IMR-90 (cell line): ENCODE results near the gene TMEM235. TPM values are rescaled to one million over a fixed set of nuclear protein-coding genes. Genes with fewer than 3 reads are reported as not detected.
A peak's percentile ranks its signal among the peaks of the same experiment; 100 is the strongest.

Experiments
- ATAC-seq: fragments of 200-7000 bp; cut with Tn5 transposase; 2 replicates; pipeline ENCODE4 v1.9.1; 2020; ENCODE audit warnings: low read depth, mild to moderate bottlenecking, moderate library complexity
- BruUV-seq: library from RNA; stranded (reverse); fragments of 400-500 nt; replicated peaks from 2 replicates; lab custom pipeline; 2021; lab: Mats Ljungman, UMichigan
- CTCF ChIA-PET: fragments of 300-600 bp; formaldehyde crosslinking; extraction: SDS; loops from one replicate; lab custom pipeline; 2021; ENCODE audit warnings: antibody characterized with exemption; lab: Yijun Ruan, JAX
- POLR2A ChIA-PET: fragments of 300-600 bp; sonication (Branson Sonifier 250); formaldehyde crosslinking; loops from one replicate; lab custom pipeline; 2022; ENCODE audit warnings: antibody characterized with exemption; ENCODE audit not compliant: unreplicated experiment; lab: Charles Lee
- DNase-seq: peaks from one replicate; pipeline ENCODE4 v3.0.0; 2013
- H2AFZ ChIP-seq: replicated peaks from 2 replicates; pipeline ENCODE3; 2013; ENCODE audit warnings: low read length, mild to moderate bottlenecking; ENCODE audit not compliant: poor library complexity
- H2AK5ac ChIP-seq: 2 replicates; pipeline ENCODE4 v1.6.1; 2013; ENCODE audit warnings: low read depth, low read length, inconsistent platforms
- H2AK9ac ChIP-seq: replicated peaks from 2 replicates; pipeline ENCODE3; 2013; ENCODE audit warnings: mild to moderate bottlenecking, low read depth, low read length, moderate library complexity; ENCODE audit not compliant: poor library complexity
- H2BK120ac ChIP-seq: 2 replicates; pipeline ENCODE4 v1.6.1; 2013; ENCODE audit warnings: low read depth, low read length, inconsistent platforms
- H2BK15ac ChIP-seq: 3 replicates; pipeline ENCODE4 v1.6.1; 2013; ENCODE audit warnings: low read depth, low read length, inconsistent platforms
- H2BK20ac ChIP-seq: 2 replicates; pipeline ENCODE4 v1.6.1; 2013; ENCODE audit warnings: low read depth, mild to moderate bottlenecking, inconsistent platforms, low read length, moderate library complexity
- H2BK5ac ChIP-seq: 2 replicates; pipeline ENCODE4 v1.6.1; 2013; ENCODE audit warnings: mild to moderate bottlenecking, low read depth, low read length, inconsistent platforms; ENCODE audit not compliant: poor library complexity, severe bottlenecking
- H3K14ac ChIP-seq: replicated peaks from 2 replicates; pipeline ENCODE4 v1.6.1; 2013; ENCODE audit warnings: low read depth, low read length, inconsistent platforms
- H3K18ac ChIP-seq: 2 replicates; pipeline ENCODE4 v1.6.1; 2013; ENCODE audit warnings: low read depth, low read length, control low read depth
- H3K23ac ChIP-seq: 2 replicates; pipeline ENCODE4 v1.6.1; 2013; ENCODE audit warnings: low read depth, low read length, inconsistent platforms
- H3K27ac ChIP-seq: 2 replicates; pipeline ENCODE4 v1.5.1; 2013; ENCODE audit warnings: mild to moderate bottlenecking, control low read depth, low read length; ENCODE audit not compliant: insufficient read depth
- H3K27me3 ChIP-seq: 2 replicates; pipeline ENCODE4 v1.6.1; 2013; ENCODE audit warnings: low read length; ENCODE audit not compliant: control insufficient read depth, insufficient read depth
- H3K36me3 ChIP-seq: 2 replicates; pipeline ENCODE4 v1.6.1; 2013; ENCODE audit warnings: low read length, mixed read lengths; ENCODE audit not compliant: control insufficient read depth, insufficient read depth
- H3K4ac ChIP-seq: 2 replicates; pipeline ENCODE4 v1.6.1; 2013; ENCODE audit warnings: low read depth, low read length, inconsistent platforms
- H3K4me1 ChIP-seq: 2 replicates; pipeline ENCODE4 v1.6.1; 2013; ENCODE audit warnings: low read length, mixed read lengths; ENCODE audit not compliant: control insufficient read depth, insufficient read depth
- H3K4me2 ChIP-seq: 2 replicates; pipeline ENCODE4 v1.6.1; 2013; ENCODE audit warnings: low read depth, mild to moderate bottlenecking, control low read depth, low read length, moderate library complexity
- H3K4me3 ChIP-seq: 2 replicates; pipeline ENCODE4 v1.5.1; 2013; ENCODE audit warnings: low read depth, mild to moderate bottlenecking, control low read depth, low read length, moderate library complexity; ENCODE audit not compliant: insufficient read depth
- H3K56ac ChIP-seq: 2 replicates; pipeline ENCODE4 v1.6.1; 2013; ENCODE audit warnings: low read length, inconsistent platforms; ENCODE audit not compliant: insufficient read depth; ENCODE audit errors: extremely low read depth
- H3K79me1 ChIP-seq, 2 experiments: 2 replicates each; pipeline ENCODE4 v1.6.1; 2013; ENCODE audit warnings: low read length in 2 of 2, inconsistent platforms in 1 of 2, low read depth in 1 of 2
- H3K9ac ChIP-seq: 2 replicates; pipeline ENCODE4 v1.6.1; 2013; ENCODE audit warnings: low read depth, low read length, control low read depth
- H3K9me1 ChIP-seq: 2 replicates; pipeline ENCODE4 v1.6.1; 2013; ENCODE audit warnings: low read length, inconsistent platforms; ENCODE audit not compliant: insufficient read depth
- H3K9me3 ChIP-seq: 2 replicates; pipeline ENCODE4 v1.6.1; 2013; ENCODE audit warnings: low read length; ENCODE audit not compliant: control insufficient read depth, insufficient read depth
- H4K20me1 ChIP-seq: 2 replicates; pipeline ENCODE4 v1.6.1; 2013; ENCODE audit warnings: low read length, inconsistent platforms; ENCODE audit not compliant: insufficient read depth
- H4K5ac ChIP-seq: 2 replicates; pipeline ENCODE4 v1.6.1; 2013; ENCODE audit warnings: mild to moderate bottlenecking, low read depth, low read length, control low read depth
- H4K8ac ChIP-seq, 2 experiments: 2 replicates each; pipeline ENCODE4 v1.6.1; 2013; ENCODE audit warnings: low read depth in 2 of 2, low read length in 2 of 2, control low read depth in 1 of 2, inconsistent platforms in 1 of 2
- H4K91ac ChIP-seq: 2 replicates; pipeline ENCODE4 v1.6.1; 2013; ENCODE audit warnings: low read depth, low read length, inconsistent platforms; ENCODE audit not compliant: insufficient read depth
- BHLHE40 ChIP-seq: fragments of 150-350 bp; IDR thresholded peaks from 2 replicates; pipeline ENCODE4 v1.6.1; 2016; ENCODE audit warnings: mild to moderate bottlenecking, low read depth, low read length
- CHD1 ChIP-seq: IDR thresholded peaks from 2 replicates; pipeline ENCODE4 v1.6.1; 2012; ENCODE audit warnings: low read depth, low read length, improper control_type of control experiment
- CTCF ChIP-seq: conservative IDR thresholded peaks from 2 replicates; pipeline ENCODE4 v1.5.1; 2012; ENCODE audit warnings: mild to moderate bottlenecking, low read depth, low read length, improper control_type of control experiment
- ELK1 ChIP-seq: fragments of 150-350 bp; IDR thresholded peaks from 2 replicates; pipeline ENCODE4 v1.6.1; 2016; ENCODE audit warnings: low read depth, mild to moderate bottlenecking, low read length, moderate library complexity, borderline replicate concordance
- FOS ChIP-seq: fragments of 150-350 bp; IDR thresholded peaks from 2 replicates; pipeline ENCODE4 v1.6.1; 2016; ENCODE audit warnings: low read depth, low read length
- MAFK ChIP-seq: IDR thresholded peaks from 2 replicates; pipeline ENCODE4 v1.6.1; 2012; ENCODE audit warnings: low read depth, low read length, improper control_type of control experiment
- MAZ ChIP-seq: IDR thresholded peaks from 2 replicates; pipeline ENCODE4 v1.6.1; 2012; ENCODE audit warnings: low read depth, mild to moderate bottlenecking, low read length, improper control_type of control experiment, moderate library complexity, borderline replicate concordance
- MXI1 ChIP-seq: IDR thresholded peaks from 2 replicates; pipeline ENCODE4 v1.6.1; 2012; ENCODE audit warnings: low read depth, mild to moderate bottlenecking, low read length, moderate library complexity, borderline replicate concordance
- NFE2L2 ChIP-seq: fragments of 150-350 bp; IDR thresholded peaks from 2 replicates; pipeline ENCODE4 v1.6.1; 2016; ENCODE audit warnings: low read depth, mild to moderate bottlenecking, low read length
- RAD21 ChIP-seq: IDR thresholded peaks from 2 replicates; pipeline ENCODE4 v1.6.1; 2012; ENCODE audit warnings: low read length, improper control_type of control experiment
- RFX5 ChIP-seq: IDR thresholded peaks from 2 replicates; pipeline ENCODE4 v1.8.0; 2012; ENCODE audit warnings: low read depth, mild to moderate bottlenecking, low read length, moderate library complexity
- SMC3 ChIP-seq: fragments of 150-350 bp; IDR thresholded peaks from 2 replicates; pipeline ENCODE4 v1.6.1; 2016; ENCODE audit warnings: low read depth, mild to moderate bottlenecking, antibody characterized with exemption, low read length, moderate library complexity
- USF2 ChIP-seq: fragments of 150-350 bp; IDR thresholded peaks from 2 replicates; pipeline ENCODE4 v1.6.1; 2017; ENCODE audit warnings: mild to moderate bottlenecking, antibody characterized with exemption, low read length, low read depth
- WGBS, 2 experiments: methylation state at CpG; one replicate each; pipeline versions ENCODE4 v1.1.5 to v1.1.7; 2013; ENCODE audit warnings: missing lambda C conversion rate in 2 of 2; ENCODE audit not compliant: insufficient read length in 1 of 2; ENCODE audit errors: extremely low coverage in 2 of 2; 5-methylcytosine and 5-hydroxymethylcytosine counted together
- dilution Hi-C: fragments of 300-500 bp; cut with HindIII; formaldehyde crosslinking; loops from one replicate; pipeline ENCODE4 v1.14.3; 2018; ENCODE audit warnings: low sequenced_read_pairs; ENCODE audit not compliant: unreplicated experiment
- in situ Hi-C: fragments of 300-500 bp; cut with MboI; formaldehyde crosslinking; loops from 3 replicates; pipeline ENCODE4 v1.14.3; 2019; ENCODE audit warnings: low sequenced_read_pairs, inconsistent platforms, mixed read lengths
- intact Hi-C: fragments of 100-400 bp; cut with micrococcal nuclease; formaldehyde crosslinking; loops from 2 replicates; pipeline ENCODE4 v1.10.0; 2022
- polyA plus RNA-seq, 3 experiments: library from polyadenylated mRNA; depleted of rRNA; stranded (reverse); fragments of >200 nt; gene quantifications; 2 replicates each; pipeline ENCODE4 v1.2.3, GENCODE V29; 2012; ENCODE audit warnings: low replicate concordance in 1 of 3
- total RNA-seq: library from RNA; depleted of rRNA; stranded (reverse); fragments of >200 nt; gene quantifications from 2 replicates; pipeline ENCODE4 v1.2.3, GENCODE V29; 2012

TMEM235 gene
- total and polyA plus RNA-seq, 2 of the 4 experiments (the other 2 are of a cell fraction), result not detected

- Histone ChIP-seq H2AFZ (peak overlapping the region; percentile 36), H2BK120ac (no peak overlapping the region), H4K5ac (no peak overlapping the region; the same call in 1 of the 2 replicates), H3K27me3 (no peaks in the 10 kb centered on the region), H3K36me3 (no peaks in the 10 kb centered on the region; the same call in 1 of the 2 replicates), H3K4ac (no peak overlapping the region), H3K4me1 (peaks cover 10% of the 10 kb centered on the region), H2AK5ac (no peak overlapping the region), H3K56ac (no peak overlapping the region), H3K23ac (peak overlapping the region; percentile 55; the same call in 1 of the 2 replicates), H3K27ac (no peak overlapping the region), H3K79me1 (peaks cover 24 to 63% of the 10 kb centered on the region in 2 experiments), H4K8ac (no peak overlapping the region; a peak in 1 of 4 replicates), H3K14ac (no peak overlapping the region), H3K4me2 (no peak overlapping the region), H2BK15ac (no peak overlapping the region), H3K4me3 (no peak overlapping the region), H4K20me1 (0 out of 2 replicates have a peak, but pooled peaks cover 6% of the 10 kb centered on the region), H2AK9ac (peak overlapping the region; percentile 65), H3K9me3 (no peaks in the 10 kb centered on the region), H3K9me1 (peaks cover 12% of the 10 kb centered on the region; the same call in 1 of the 2 replicates), H2BK20ac (no peak overlapping the region), H3K9ac (no peak overlapping the region), H3K18ac (no peak overlapping the region), H2BK5ac (no peak overlapping the region), H4K91ac (no peak overlapping the region)
- WGBS, 2 experiments, result no CpG with 5 or more reads among the region's 9 CpGs
- DNase-seq (no peak), ATAC-seq (no peak)
- ChIA-PET CTCF (no interaction called here), POLR2A (interaction anchor here (0.7 kb wide), 1 partner anchor 82 kb away, joined by 5 read pairs; no protein-coding TSS in a partner anchor)
- BruUV-seq, result no TSS peak
- TF ChIP-seq MXI1, result no peak
- no peak for TF ChIP-seq ELK1
- no peak for TF ChIP-seq SMC3
- TF ChIP-seq CHD1, result no peak
- TF ChIP-seq RAD21, result no peak
- no peak for TF ChIP-seq RFX5
- TF ChIP-seq CTCF, result no peak
- no peak for TF ChIP-seq BHLHE40
- no peak for TF ChIP-seq MAFK
- no peak for TF ChIP-seq USF2
- TF ChIP-seq MAZ, result no peak
- TF ChIP-seq FOS, result no peak
- TF ChIP-seq NFE2L2, result no peak
- in situ Hi-C loops (no loop called here), intact Hi-C loops (no loop called here), dilution Hi-C loops (no loop called here)
Observed at GRCh38 chr17:78184868-78185267, 46.6 kb upstream of the TMEM235 start.
